GM18526 (cell line): ENCODE measurements around the gene DPP8.

Experiments used
- POLR2A ChIP-seq: IDR thresholded peaks from 3 replicates; pipeline ENCODE4 v1.6.1; 2011; ENCODE audit not compliant: insufficient read length; ENCODE audit errors: extremely low read depth

Gene DPP8

DNA sequence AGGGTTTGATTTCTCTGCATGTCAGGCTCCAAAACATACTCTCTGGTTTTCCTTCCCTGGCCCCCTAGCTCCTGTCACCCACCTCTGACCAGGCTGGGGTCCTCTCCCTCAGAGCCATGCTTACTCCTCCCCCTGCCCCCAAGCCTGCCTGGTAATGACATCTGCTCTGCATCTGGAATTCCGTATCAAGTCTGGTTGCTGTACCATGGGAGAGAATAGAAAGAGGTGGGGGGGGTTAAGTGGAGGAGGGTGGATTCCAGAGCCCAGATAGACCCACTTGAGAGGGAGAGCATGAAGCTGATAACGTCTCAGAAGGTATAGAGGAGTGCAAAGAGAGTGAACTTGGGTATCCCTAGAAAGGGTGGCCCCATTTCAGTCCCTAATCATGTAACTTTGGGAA, 98.9 kb downstream of the DPP8 start:
- no peak for TF ChIP-seq POLR2A

DNA sequence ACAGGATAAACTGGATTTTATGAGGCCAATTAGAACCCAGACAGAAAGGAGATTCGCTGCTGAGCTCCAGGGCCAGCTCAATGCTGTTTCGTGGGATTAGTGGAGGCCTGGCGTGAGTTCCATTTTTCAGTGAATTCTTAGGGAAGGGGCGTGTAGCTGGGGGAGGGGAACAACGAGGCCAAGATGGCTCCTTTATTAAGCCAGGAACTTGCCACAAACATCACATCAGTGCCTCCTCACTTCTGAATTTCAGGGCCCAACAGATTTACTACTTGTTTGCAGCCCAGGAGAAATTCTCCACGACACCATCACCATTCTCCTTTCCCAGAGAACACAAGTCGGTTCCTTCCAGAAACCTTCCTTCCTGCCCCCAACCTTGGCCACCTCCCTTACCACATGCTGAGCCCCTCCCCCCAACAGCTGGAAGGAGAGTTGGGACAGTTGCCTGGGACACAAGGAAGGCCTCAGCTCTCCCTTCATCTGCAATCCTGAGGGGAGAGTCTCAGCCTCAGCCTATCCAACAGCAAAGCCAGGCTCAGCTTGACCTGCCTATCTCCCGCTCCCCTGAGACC, 100.6 kb downstream of the DPP8 start:
- no peak for TF ChIP-seq POLR2A

DNA sequence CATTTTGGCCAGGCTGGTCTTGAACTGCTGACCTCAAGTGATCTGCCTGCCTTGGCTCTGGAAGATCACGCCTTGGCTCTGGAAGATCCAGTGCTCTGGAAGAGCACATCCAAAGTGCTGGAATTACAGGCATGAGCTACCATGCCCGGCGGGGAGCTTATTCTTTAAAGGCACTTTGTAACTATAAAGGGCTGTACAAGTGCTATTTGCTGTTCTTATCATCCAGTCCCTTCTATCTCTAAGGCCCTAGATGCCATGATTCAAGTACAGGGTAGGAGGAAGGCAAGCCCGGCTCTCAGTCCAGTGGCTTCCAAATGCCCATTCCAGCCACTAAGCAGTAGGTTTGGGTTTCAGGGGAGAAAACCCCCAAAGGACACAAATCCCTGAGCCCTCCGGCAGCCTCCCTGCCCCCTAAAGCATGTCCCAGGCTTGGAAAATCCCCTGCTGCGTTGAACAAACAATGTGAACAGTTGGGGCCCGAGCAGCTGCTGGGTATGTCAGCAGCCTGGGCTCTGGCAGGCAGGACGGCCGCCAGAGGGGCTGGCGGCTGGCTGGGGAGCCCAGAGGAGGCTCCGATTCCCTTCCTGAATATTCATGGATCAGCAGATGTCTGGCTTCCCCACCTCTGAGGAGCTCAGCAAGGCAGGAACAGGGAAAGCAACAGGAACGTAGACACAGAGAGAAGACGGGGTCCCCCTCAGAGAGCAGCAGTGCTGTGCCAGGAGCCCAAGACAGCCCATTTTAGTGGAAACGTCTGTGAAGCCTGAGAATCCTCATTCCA, 102.5 kb downstream of the DPP8 start:
- no peak for TF ChIP-seq POLR2A

DNA sequence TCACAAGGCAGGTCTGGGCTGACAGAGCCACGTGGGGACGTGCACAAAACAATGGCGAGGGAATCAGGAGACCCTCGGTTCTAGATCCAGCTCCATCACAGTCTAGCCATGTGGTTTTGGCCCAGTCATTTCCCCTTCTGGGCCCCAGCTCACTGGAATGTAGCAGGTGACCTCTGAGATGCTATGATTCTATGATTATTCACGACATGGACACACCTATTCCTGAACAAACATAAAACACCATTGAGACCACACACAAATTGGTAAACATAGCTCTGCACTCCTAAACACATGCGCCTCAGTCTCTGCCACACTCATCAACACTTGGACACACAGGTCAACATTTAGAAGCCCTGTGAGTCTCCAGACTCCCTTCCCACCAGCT, 103.7 kb downstream of the DPP8 start:
- no peak for TF ChIP-seq POLR2A

DNA sequence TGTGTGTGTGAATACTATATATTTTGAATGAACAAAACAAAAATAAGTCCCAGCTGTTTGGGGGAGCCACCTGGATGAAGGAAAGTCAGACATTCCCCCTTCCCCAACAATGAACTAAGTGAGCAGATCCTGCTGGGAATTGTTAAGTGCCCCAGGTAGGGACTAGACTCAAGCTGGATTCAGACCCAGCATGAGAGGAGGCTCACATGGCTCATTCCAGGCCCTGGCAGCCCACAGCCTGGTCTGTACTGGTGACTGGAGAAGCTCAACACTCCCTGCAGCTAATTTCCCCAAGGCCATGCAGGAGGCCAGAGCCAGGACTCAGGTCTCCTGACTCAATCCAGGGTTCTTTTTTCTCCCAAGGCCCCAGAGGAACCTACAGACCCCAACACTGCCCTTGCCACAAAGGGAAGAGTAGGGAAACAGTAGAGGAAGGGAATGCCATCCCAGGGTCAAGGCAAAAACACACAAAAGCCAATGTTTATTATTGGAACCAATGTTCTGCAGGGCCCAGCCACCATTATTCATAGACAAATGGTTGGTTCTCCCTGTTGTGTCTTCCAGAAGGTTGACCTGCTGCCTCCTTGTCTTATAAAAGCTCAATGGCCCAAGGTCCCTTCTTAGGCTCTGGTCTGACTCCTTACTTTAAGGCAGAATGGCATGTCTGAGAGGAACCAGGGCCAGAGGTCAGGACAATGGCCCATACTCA, 104.3 kb downstream of the DPP8 start:
- no peak for TF ChIP-seq POLR2A

DNA sequence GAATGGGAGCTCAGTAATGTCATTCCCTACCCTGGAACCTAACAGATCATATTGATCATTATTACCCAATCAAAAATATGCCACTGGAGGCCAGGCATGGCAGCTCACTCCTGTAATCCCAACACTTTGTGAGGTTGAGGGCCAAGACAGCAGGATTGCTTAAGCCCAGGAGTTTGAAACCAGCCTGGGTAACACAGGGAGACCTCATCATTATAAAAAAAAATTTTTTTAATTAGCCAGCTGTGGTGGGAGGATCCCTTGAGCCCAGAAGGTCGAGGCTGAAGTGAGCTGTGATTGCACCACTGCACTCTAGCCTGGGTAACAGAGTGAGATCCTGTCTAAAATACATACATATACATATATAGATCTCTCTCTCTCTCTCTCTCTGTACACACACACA, 104.9 kb downstream of the DPP8 start:
- TF ChIP-seq POLR2A = no peak

DNA sequence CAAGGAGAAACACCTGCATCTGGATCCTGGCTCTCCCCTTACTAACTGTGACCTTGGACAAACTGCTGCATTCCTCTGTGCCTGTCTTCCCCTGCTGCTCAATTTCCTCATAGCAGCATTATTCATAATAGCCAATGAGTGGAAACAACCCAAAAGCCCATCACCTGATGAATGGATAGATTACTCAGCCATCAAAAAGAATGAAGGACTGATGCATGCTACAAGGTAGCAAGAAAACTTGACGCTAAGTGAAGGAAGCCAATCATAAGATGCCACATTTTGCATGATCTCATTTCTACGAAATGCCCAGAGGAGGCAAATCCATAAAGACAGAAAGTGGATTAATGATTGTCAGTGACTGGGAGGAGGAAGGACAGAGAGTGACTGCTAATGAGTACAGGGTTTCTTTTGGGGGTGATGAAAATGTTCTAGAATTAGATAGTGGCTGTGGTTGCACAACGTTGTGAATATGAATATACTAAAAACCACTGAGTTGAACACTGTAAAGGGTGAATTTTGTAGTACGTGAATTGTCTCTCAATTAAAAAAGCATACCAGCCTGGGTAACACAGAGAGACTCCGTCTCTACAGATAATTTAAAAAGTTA, 105.9 kb downstream of the DPP8 start:
- no peak for TF ChIP-seq POLR2A

DNA sequence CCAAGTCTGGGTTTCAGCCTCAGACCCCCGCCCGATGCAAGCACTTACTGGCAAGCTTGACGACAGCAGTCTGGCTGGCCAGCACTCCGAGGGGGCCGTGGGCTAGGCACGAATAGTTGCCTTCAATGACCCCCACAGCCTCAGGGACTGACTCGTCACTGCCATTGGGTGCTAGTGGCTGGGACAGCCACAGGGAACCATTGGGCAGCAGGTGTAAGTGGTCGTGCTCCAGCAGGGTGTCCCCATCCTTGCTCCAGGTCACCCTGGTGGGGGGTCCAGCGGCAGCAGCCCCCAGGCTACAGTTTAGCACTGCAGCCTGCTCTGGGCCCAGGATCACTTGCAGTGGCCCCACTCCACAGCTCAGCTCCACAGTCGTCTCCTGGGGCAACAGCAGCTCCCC, 106.5 kb downstream of the DPP8 start:
- TF ChIP-seq POLR2A = no peak

DNA sequence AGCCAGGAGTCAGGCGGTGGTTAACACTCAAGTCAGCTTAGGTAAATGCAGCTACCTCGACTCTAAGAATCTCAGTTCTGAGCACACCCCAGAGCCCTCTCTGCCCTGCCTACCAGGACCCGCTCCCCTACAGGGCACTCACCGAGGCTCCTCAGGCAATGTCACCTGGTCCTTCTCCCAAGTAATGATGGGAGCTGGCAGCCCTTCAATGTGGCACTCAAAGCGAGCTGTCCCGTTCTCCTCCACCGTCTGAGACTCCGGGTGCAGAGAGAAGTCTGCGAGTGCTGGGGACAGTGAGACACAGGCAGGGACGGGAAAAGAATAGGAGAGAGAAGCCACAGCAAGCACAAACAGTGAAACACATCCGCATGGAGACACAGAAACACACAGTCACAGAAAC, 107.5 kb downstream of the DPP8 start:
- TF ChIP-seq POLR2A = no peak

DNA sequence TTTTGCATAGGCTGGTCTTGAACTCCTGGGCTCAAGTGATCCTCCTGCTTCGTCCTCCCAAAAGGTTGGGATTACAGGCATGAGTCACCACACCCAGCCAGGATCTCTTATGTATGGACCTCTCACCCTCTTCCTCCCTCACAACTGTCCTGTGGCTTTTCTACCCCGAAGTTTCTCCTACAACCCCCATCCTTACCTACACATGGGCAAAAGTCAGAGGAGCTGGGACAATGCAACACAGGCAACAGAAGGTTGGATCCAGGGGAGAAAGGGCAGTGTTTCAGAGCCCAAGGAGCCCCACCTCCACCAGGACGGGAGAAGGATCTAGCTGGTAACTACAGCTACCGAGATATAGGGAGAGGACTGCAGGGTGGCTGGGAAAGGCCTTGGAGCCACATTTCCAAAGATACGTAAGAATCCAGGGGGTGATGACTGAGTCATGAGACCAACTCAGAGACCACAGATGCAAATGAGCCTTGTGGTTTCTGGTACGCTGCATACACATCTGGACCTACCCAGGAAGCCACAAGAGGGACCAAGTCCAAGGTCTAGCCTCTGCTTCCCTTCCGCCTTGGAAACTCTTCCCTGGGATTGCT, 108.4 kb downstream of the DPP8 start:
- TF ChIP-seq POLR2A = no peak

DNA sequence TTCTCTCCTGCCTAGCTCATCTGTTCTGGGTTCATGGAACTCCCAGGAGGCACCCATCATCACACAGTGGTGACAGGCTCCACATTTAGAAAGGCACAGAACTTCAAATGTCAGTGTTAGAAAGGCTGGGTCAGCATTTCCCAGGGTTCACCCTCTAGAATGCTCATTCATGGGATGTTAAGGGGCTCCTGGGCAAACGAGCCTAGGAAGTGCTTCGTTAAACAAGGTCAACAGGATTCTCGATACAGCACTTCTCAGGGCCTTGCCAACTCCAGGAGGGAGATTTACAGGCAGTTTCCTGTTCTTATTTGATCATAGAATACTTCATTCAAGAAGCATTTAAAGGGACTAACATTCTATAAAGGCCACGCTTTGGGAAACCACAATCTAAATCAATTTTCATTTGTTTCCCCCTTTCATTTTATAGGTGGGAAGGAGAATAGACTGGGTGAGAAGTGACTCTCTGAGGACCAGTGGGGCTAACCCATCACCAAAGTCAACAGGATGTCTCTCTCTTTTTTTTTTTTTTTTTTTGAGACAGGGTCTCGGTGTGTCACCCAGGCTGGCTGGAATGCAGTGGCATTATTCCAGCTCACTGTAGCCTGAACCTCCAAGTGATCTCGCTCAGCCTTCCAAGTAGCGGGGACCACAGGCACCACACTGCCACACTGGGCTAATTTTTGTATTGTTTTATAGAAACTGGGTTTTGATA, 109.0 kb downstream of the DPP8 start:
- TF ChIP-seq POLR2A = no peak

DNA sequence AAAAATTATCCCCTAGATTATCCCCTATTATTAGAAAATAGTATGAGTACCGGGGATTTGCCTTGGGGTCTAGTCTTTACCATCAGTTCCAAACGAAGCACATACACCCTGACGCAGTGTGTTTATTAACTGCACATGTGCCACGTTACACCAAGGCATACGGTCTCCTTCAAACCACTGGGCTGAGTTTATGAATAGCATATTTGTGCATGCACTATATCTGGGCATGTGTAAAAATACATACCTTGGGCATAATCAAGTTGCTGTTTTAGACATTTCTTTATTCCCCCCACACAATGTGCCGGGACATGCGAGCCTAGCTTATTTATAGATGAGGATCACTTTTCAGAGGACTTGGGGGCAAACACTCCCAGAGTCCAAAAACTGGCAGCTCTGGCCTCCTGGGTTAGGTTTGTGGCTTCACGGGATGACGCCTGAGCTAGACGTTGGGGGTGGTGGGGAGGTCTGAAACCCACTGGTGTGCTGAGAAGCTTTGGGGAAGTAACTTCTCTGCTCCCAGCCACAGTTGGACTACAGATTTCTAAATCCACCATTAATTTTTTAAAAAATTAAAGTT, 111.0 kb downstream of the DPP8 start:
- no peak for TF ChIP-seq POLR2A

DNA sequence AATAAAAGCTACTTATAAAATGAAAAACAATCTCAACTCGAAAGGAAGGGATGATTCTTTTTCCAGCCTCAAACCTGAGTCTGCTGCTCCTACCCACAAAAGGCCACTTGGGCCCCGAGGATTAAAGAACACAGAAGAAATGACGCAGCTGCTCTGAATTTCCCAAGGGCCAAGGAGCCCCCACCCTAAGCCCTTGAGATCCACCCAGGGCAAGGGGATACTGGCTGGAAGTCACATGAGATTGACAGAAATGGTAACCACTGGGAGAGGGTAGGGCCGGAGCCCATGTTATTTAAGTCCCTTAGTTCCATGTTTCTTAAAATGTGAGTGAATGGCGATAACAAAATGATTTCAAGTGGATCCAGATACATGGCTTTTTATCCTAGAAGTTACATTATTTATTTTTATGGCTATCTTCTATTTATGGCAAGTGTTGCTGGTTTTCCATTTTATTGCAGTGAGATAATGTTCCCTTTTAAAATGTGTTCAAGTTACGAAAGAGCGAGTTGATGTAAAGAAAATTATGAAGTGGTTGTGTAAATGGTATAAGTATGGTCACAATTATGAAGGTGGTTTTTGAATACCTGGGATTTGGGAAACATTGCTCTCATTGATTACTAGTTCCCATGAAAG, 111.6 kb downstream of the DPP8 start:
- no peak for TF ChIP-seq POLR2A

DNA sequence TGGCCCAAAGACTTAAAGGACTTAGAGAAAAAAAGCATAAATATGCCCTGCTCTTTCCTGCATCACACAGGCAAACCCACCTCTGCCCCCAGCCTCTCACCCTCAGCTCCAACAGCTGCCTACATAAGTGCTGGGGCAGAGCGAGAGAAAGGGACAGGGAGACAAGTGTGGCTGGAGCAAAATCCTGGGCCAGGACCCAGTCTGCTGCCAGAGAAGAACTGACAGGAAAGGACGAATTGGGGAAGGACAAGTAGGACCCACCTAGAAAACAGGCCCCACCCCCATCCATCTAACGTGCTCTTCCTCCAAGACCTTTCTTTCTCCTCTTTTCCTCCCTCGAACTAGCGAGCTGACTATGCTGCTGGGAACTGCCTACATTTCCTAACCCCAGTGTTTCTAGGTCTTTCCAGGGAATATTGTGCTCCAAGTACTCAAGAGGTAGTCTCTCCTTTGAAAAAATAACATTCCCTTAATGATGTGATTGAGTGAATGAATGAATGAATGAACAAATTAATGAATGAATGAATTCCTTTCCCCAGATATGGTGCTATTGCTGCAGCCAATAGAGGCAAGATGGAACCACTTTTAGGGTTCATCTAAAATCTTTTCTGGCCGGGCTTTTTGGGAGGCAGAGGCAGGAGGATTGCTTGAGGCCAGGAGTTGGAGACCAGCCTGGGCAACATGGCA, 113.2 kb downstream of the DPP8 start:
- no peak for TF ChIP-seq POLR2A
